Esophagus (tissue), 2 donors: Measurements from ENCODE around the gene SLC7A8. TPM values are rescaled to one million over a fixed set of nuclear protein-coding genes. Genes with fewer than 3 reads are reported as not detected.

ENCODE experiments used
- H3K27ac ChIP-seq, 2 donors: one replicate each; pipeline ENCODE4 v1.5.1; 2013; ENCODE audit warnings: low read depth in 2 of 2, mild to moderate bottlenecking in 2 of 2, inconsistent platforms in 1 of 2, low read length in 1 of 2, moderate library complexity in 1 of 2
- H3K27me3 ChIP-seq, 2 donors: one replicate each; pipeline ENCODE4 v1.6.1; 2013; ENCODE audit warnings: low read length in 2 of 2, control low read depth in 1 of 2, mild to moderate bottlenecking in 1 of 2; ENCODE audit not compliant: insufficient read depth in 2 of 2, control insufficient read depth in 1 of 2
- H3K36me3 ChIP-seq, 2 donors: one replicate each; pipeline ENCODE4 v1.6.1; 2013; ENCODE audit warnings: low read length in 1 of 2; ENCODE audit not compliant: control insufficient read depth in 2 of 2, insufficient read depth in 2 of 2
- H3K4me1 ChIP-seq, 2 donors: one replicate each; pipeline ENCODE4 v1.6.1; 2013; ENCODE audit warnings: low read length in 1 of 2; ENCODE audit not compliant: control insufficient read depth in 2 of 2, insufficient read depth in 2 of 2
- H3K4me3 ChIP-seq, 2 donors: one replicate each; pipeline ENCODE4 v1.5.1; 2013; ENCODE audit warnings: low read length in 2 of 2, mild to moderate bottlenecking in 2 of 2, low read depth in 1 of 2, moderate library complexity in 1 of 2
- H3K9me3 ChIP-seq, 2 donors: one replicate each; pipeline ENCODE4 v1.6.1; 2013; ENCODE audit warnings: mild to moderate bottlenecking in 2 of 2, low read depth in 1 of 2, low read length in 1 of 2, moderate library complexity in 1 of 2; ENCODE audit not compliant: control insufficient read depth in 2 of 2, insufficient read depth in 1 of 2
- WGBS, 2 donors: extraction: QIAGEN DNeasy Blood & Tissue Kit; methylation state at CpG; one replicate each; pipeline ENCODE4 v1.1.7; 2013; 5-methylcytosine and 5-hydroxymethylcytosine counted together
- polyA plus RNA-seq, 2 donors: library from polyadenylated mRNA; stranded (reverse); fragments of 200-250 nt; gene quantifications; one replicate each; pipeline ENCODE4 v1.2.3, GENCODE V29; 2013
- donor health status: healthy with polysubstance abuse.
- donor health status: Bipolar disorder and iron deficiency.

SLC7A8 gene
- polyA plus RNA-seq, 2 donors: 27.5 to 33.4 TPM

DNA sequence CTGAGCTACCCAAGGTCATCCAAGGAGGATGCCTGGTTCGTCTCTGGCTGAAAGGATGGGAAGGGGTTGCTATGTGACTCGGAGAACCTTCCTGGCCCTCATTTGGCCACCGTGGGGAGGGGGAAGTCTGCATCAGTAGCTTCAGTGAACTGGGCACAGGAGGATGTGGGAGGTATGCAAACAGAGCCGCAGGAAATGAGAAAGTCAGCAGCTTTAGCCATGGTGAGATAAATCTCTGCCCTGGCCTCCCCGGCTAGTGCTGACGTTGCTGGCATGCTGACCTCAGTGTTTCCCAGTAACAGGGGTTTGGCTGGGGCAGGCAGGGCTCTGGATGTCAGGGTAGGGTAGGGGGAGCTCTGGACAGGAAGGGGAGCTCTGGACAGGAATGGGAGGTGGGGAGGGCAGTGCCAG lies 62.1 kb downstream of the SLC7A8 start:
- 42 to 56% methylated on average over 6 of the region's 6 CpGs for WGBS, 2 donors
- Histone ChIP-seq H3K27me3 (no peaks in the 10 kb centered on the region), H3K27ac (no peak overlapping the region), H3K4me1 (peaks cover 2 to 11% of the 10 kb centered on the region in 2 donors), H3K4me3 (no peak overlapping the region), H3K9me3 (no peaks in the 10 kb centered on the region), H3K36me3 (no peaks in the 10 kb centered on the region)

DNA sequence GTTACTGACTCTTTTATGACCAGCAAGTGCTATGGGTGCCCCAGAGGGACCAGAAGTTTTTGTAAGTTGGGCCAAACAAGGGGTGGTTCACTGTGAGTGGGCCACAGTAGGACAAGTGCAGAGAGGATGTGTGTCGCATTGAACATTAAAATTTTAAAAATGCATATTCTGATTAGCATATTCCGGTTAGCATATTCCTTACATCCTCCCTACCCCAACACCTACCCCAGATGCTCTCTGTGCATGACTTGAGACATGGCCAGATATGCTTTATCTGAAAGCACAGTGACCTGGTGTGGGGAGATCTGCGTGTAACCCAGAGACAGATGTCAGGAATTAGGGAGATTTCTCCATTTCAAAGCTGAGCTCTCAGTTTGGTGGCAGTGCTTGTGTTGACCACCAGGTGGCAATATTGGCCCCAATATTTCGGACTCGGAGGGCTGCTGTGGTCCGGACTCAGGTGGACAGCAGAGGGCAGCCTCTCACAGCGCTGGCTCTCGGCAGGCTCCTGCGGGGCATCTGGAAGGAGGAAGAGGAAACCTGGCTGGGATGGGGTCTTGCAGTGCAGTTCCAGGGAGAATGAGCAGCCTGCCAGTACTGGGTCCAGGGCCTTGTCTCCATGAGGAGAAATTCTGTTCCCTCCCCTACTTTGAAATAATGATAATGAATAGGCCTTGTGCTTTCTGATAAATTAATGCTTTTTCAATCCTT lies 62.8 kb downstream of the SLC7A8 start:
- no peaks in the 10 kb centered on the region for H3K9me3 ChIP-seq
- WGBS, 2 donors: 17 to 19% methylated on average over 9 of the region's 9 CpGs
- no peaks in the 10 kb centered on the region for H3K27me3 ChIP-seq
- peaks cover 2 to 11% of the 10 kb centered on the region in 2 donors for H3K4me1 ChIP-seq
- no peak overlapping the region for H3K4me3 ChIP-seq
- no peak overlapping the region for H3K27ac ChIP-seq
- H3K36me3 ChIP-seq: no peaks in the 10 kb centered on the region

GRCh38 chr14:23119363-23120327 lies 63.8 kb downstream of the SLC7A8 start:
- Histone ChIP-seq H3K36me3 (no peaks in the 10 kb centered on the region), H3K27me3 (no peaks in the 10 kb centered on the region), H3K4me1 (peaks cover 2 to 13% of the 10 kb centered on the region in 2 donors), H3K9me3 (no peaks in the 10 kb centered on the region), H3K4me3 (no peak overlapping the region), H3K27ac (no peak overlapping the region)
- WGBS, 2 donors: 67 to 70% methylated on average over 16 of the region's 16 CpGs

DNA sequence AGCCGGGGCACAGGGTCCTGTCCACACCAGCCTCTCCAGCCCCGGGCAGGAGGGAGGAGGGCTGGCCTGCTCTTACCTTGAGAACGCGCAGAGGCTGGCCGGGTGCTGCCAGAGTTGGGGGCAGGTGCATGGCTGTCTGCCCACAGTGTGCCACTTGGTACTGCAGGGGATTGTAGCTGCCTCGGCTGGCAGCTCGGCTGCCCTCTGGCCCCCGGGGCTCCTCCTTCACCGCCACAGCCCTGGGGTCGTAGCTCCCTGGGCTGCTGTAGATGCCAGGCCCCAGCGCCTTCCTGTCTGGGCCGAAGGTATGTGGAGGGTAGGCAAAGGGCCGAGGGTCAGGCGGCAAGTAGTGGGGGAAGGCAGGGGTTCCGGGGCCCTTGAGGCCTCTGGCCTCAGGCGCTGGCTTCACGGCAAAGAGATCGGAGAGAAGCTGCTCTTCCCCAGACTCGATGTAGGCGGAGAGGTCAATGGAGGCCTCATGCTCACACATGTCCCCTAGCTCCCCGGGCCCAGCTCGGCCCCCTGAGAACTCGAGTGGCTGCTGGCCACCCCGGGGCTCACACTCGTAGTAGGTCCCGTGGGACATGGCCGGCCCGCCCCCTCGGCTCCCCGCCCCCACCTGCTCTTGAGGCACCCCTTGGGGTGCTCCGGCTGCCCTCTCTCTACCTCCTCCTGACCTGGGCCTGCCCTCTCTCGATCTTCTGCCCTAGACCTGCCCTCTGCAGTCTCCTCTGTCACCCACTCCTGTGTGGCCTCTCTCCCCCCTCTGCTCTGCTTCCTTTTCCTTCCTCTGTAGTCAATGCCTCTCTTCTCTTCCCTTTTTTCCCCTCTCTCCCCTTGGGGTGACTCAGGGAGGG lies 64.7 kb downstream of the SLC7A8 start, which contains the start of gene CEBPE:
Gene CEBPE, minus strand, starts transcription at position 750 of the 857 bp plus-strand sequence. Its CDS starts 164 bp downstream, at position 586.
- WGBS, 2 donors: 82% methylated on average over 28 to 32 of the region's 32 CpGs
- Histone ChIP-seq H3K9me3 (no peaks in the 10 kb centered on the region), H3K36me3 (no peaks in the 10 kb centered on the region), H3K27me3 (no peaks in the 10 kb centered on the region), H3K4me3 (no peak within 1 kb of the TSS), H3K4me1 (peaks cover 0 to 10% of the 10 kb centered on the region in 2 donors), H3K27ac (no peak within 1 kb of the TSS)

GRCh38 chr14:23117371-23118020 lies 66.0 kb downstream of the SLC7A8 start:
- Histone ChIP-seq H3K27ac (no peak overlapping the region), H3K4me1 (peaks cover 0 to 2% of the 10 kb centered on the region in 2 donors), H3K27me3 (no peaks in the 10 kb centered on the region), H3K9me3 (peaks cover 0 to 2% of the 10 kb centered on the region in 2 donors), H3K36me3 (no peaks in the 10 kb centered on the region), H3K4me3 (no peak overlapping the region)
- WGBS, 2 donors: 90 to 91% methylated on average over 32 of the region's 32 CpGs

DNA sequence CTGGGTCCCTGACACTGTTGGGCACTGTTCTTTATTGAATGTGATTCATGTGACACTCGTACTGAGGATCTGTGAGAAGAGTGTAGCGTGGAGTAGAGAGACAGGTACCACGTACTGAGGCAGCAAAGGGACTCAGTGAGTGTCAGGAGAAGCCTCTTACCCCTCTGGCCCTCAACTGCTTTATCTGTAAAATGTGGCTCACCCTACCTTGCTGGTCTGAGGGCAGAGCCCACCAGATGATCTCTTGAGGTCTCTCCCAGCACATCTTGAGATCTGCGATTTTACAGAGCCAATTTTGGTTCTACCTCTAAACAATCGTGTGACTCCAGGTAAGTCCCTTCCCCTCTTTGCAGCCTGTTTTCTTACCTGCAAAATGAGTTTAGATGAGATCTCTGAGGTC lies 67.5 kb downstream of the SLC7A8 start:
- Histone ChIP-seq H3K4me1 (peaks cover 0 to 2% of the 10 kb centered on the region in 2 donors), H3K27ac (no peak overlapping the region), H3K27me3 (no peaks in the 10 kb centered on the region), H3K9me3 (peaks cover 0 to 2% of the 10 kb centered on the region in 2 donors), H3K36me3 (no peaks in the 10 kb centered on the region), H3K4me3 (no peak overlapping the region)
- 83 to 89% methylated on average over 5 of the region's 5 CpGs for WGBS, 2 donors

DNA sequence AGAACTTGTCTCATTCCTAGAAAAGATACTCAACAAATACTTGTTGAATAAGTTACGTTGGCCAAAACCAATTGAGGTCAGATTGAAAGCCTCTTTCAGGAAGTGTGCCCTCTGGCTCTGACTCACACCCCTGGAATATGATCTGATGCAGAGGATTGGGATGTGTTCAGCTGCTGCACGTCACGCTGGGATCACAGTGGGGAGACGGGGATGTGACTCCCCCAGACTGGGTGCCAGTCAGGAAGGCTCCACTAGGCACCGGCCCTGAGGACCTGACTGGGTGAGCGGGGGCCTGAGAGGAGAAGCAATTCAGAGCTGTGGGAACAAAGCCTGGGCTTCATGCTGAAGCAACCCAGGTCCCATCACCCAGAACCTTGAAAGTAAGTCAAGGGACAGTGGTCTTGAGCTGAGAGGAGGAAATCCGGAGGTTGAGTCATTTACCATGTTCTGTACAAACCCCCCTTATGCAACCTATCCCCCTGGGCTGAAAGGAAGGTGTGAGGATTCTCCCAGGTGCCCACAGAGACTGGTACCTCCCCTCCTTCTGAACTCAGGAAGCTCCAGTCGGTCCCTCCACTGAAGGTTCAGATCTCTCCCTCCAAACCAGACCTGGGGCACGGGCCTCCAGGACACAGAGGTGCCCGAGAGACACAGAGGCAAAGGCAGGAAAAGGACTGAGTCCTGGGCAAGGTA lies 68.3 kb downstream of the SLC7A8 start:
- H3K9me3 ChIP-seq: peaks cover 0 to 2% of the 10 kb centered on the region in 2 donors
- peaks cover 0 to 2% of the 10 kb centered on the region in 2 donors for H3K4me1 ChIP-seq
- no peaks in the 10 kb centered on the region for H3K27me3 ChIP-seq
- H3K27ac ChIP-seq: no peak overlapping the region
- H3K4me3 ChIP-seq: no peak overlapping the region
- 51 to 60% methylated on average over 10 of the region's 10 CpGs for WGBS, 2 donors
- no peaks in the 10 kb centered on the region for H3K36me3 ChIP-seq

GRCh38 chr14:23114669-23115038 lies 68.8 kb downstream of the SLC7A8 start:
- H3K27ac ChIP-seq: no peak overlapping the region
- H3K4me3 ChIP-seq: no peak overlapping the region
- peaks cover 0 to 2% of the 10 kb centered on the region in 2 donors for H3K9me3 ChIP-seq
- no peaks in the 10 kb centered on the region for H3K36me3 ChIP-seq
- no peaks in the 10 kb centered on the region for H3K27me3 ChIP-seq
- 64 to 65% methylated on average over 4 of the region's 4 CpGs for WGBS, 2 donors
- peaks cover 0 to 2% of the 10 kb centered on the region in 2 donors for H3K4me1 ChIP-seq
